ENCODE results near the gene DNAH9.

The DNAH9 gene

DNA sequence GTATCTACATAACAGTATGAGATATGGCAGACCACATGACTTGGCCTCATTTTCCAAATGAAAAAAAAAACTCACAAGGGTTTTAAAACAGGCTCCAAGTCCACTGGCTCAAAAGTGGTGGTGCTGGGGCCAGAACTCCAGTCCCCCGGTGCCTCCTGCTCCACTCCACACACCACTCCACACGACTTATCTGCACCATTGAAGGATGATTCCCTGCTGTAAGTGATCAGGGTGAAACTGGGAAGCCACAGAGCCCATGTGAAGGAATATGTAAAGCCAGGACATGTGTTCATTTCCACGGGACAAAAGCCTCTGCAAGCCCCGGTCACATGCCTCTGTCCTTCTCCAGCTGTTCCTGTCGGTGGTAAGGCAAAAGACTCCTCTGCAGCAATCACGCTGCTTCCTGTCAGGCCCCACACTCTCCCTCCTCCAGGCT, 301.8 kb downstream of the DNAH9 start:
- Histone ChIP-seq H3K27me3 (ENCODE audit: insufficient read depth, low read depth) (no peaks in the 10 kb centered on the region), H3K4me2 (no peak overlapping the region), H3K4me3 (IDR thresholded peaks at IDR 0.05; ENCODE audit: insufficient read depth, low read depth, low read length) (no peak overlapping the region), H3K36me3 (ENCODE audit: insufficient read depth) (no peaks in the 10 kb centered on the region), H3K4me1 (ENCODE audit: low read depth, poor library complexity, severe bottlenecking) (no peaks in the 10 kb centered on the region), H4K20me1 (ENCODE audit: insufficient read depth) (no peaks in the 10 kb centered on the region), H3K27ac (no peak overlapping the region), H2AFZ (ENCODE audit: low read depth) (no peak overlapping the region), H3K9ac (no peak overlapping the region), H3K79me2 (ENCODE audit: insufficient read depth, low read depth) (no peaks in the 10 kb centered on the region)
- TF ChIP-seq, protein P1, sequence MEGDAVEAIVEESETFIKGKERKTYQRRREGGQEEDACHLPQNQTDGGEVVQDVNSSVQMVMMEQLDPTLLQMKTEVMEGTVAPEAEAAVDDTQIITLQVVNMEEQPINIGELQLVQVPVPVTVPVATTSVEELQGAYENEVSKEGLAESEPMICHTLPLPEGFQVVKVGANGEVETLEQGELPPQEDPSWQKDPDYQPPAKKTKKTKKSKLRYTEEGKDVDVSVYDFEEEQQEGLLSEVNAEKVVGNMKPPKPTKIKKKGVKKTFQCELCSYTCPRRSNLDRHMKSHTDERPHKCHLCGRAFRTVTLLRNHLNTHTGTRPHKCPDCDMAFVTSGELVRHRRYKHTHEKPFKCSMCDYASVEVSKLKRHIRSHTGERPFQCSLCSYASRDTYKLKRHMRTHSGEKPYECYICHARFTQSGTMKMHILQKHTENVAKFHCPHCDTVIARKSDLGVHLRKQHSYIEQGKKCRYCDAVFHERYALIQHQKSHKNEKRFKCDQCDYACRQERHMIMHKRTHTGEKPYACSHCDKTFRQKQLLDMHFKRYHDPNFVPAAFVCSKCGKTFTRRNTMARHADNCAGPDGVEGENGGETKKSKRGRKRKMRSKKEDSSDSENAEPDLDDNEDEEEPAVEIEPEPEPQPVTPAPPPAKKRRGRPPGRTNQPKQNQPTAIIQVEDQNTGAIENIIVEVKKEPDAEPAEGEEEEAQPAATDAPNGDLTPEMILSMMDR (conservative IDR thresholded peaks at IDR 0.05; ENCODE audit: low read depth, low read length) = no peak

DNA sequence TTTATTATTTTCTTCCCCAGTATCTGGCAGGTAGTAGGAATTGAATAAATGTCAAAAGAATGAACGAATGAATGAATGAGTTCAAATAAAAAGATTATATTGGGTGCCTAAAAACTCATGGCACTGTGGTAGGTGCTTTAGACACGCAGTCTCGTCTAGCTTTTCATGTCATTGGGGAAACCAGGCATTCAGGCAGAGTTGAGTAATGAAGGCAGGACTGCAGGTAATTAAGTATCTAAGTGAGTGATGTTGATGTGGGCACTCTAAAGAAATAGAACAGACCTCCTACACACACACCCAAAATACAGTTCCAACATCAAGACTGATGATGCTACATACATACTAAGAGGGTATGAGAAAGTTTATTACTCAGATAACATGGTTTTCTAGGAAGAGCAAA, 302.4 kb downstream of the DNAH9 start:
- Histone ChIP-seq H3K9ac (no peak overlapping the region), H3K4me3 (IDR thresholded peaks at IDR 0.05; ENCODE audit: insufficient read depth, low read depth, low read length) (no peak overlapping the region), H2AFZ (ENCODE audit: low read depth) (no peak overlapping the region), H3K27me3 (ENCODE audit: insufficient read depth, low read depth) (no peaks in the 10 kb centered on the region), H3K27ac (no peak overlapping the region), H3K36me3 (ENCODE audit: insufficient read depth) (no peaks in the 10 kb centered on the region), H3K4me2 (no peak overlapping the region), H3K79me2 (ENCODE audit: insufficient read depth, low read depth) (no peaks in the 10 kb centered on the region), H3K4me1 (ENCODE audit: low read depth, poor library complexity, severe bottlenecking) (no peaks in the 10 kb centered on the region), H4K20me1 (ENCODE audit: insufficient read depth) (no peaks in the 10 kb centered on the region)
- TF ChIP-seq, protein P1 (conservative IDR thresholded peaks at IDR 0.05; ENCODE audit: low read depth, low read length) = no peak

DNA sequence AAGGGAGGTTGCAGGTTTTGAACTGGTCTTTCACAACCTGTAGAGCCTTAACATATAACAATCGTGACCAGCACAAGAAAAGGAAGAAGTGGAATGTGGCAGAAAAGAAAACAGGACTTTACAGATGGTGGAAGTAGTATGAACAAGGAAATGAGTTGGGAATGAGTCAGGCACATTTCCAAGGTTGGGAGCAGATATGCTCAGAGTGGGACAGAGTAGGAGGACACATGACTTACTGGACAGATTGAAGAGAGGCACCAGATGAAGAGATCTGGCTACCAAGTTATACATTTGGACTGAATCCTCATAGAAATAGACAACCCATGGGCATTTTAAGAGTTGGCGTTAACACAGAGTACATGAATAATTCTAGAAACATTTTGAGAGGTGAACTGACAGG, 303.7 kb downstream of the DNAH9 start:
- TF ChIP-seq, protein P1 (conservative IDR thresholded peaks at IDR 0.05; ENCODE audit: low read depth, low read length) = no peak
- H3K36me3 ChIP-seq (ENCODE audit: insufficient read depth) = no peaks in the 10 kb centered on the region
- no peaks in the 10 kb centered on the region for H3K27me3 ChIP-seq (ENCODE audit: insufficient read depth, low read depth)
- no peak overlapping the region for H3K4me3 ChIP-seq (IDR thresholded peaks at IDR 0.05; ENCODE audit: insufficient read depth, low read depth, low read length)
- no peak overlapping the region for H3K4me2 ChIP-seq
- no peaks in the 10 kb centered on the region for H4K20me1 ChIP-seq (ENCODE audit: insufficient read depth)
- no peaks in the 10 kb centered on the region for H3K4me1 ChIP-seq (ENCODE audit: low read depth, poor library complexity, severe bottlenecking)
- H3K79me2 ChIP-seq (ENCODE audit: insufficient read depth, low read depth) = no peaks in the 10 kb centered on the region
- H2AFZ ChIP-seq (ENCODE audit: low read depth) = no peak overlapping the region
- H3K9ac ChIP-seq = no peak overlapping the region
- H3K27ac ChIP-seq = no peak overlapping the region

DNA sequence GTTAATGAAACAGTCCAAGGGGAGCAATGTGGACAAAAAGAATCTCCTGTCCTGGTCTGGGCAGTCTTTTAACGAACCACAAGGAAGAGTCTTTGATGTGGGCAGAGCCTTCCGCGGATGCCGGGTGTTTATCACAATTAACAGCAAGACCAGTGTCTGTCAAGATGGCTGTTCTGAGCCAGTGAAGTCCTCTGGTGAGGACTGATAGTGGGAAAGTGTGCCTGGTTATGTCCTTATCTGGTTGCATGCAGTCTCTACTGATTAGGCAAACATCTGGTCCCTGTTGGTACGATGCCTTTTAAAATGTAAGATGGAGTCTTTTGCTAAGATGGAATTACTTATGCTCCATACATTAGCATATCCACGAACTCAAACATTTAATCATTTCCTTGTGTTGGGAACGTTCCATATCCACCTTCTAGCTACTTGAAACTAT, 310.5 kb downstream of the DNAH9 start:
- H4K20me1 ChIP-seq (ENCODE audit: insufficient read depth) = no peaks in the 10 kb centered on the region
- no peak overlapping the region for H3K27ac ChIP-seq
- H3K27me3 ChIP-seq (ENCODE audit: insufficient read depth, low read depth) = no peaks in the 10 kb centered on the region
- H3K4me3 ChIP-seq (IDR thresholded peaks at IDR 0.05; ENCODE audit: insufficient read depth, low read depth, low read length) = no peak overlapping the region
- no peaks in the 10 kb centered on the region for H3K36me3 ChIP-seq (ENCODE audit: insufficient read depth)
- no peak overlapping the region for H3K9ac ChIP-seq
- TF ChIP-seq, protein P1 (conservative IDR thresholded peaks at IDR 0.05; ENCODE audit: low read depth, low read length) = no peak
- H3K4me2 ChIP-seq = no peak overlapping the region
- no peaks in the 10 kb centered on the region for H3K4me1 ChIP-seq (ENCODE audit: low read depth, poor library complexity, severe bottlenecking)
- H3K79me2 ChIP-seq (ENCODE audit: insufficient read depth, low read depth) = no peaks in the 10 kb centered on the region
- no peak overlapping the region for H2AFZ ChIP-seq (ENCODE audit: low read depth)

Measured in KMS-11 (cell line).